DMS153 (cell line): ENCODE data around the gene RNU1-3.
"Not testable (repeated sequence)": the region's sequence is repeated elsewhere in the genome, so short reads cannot be mapped to it uniquely, and the experiment has no call there.

Experiments
- DNase-seq: peaks from one replicate; lab custom pipeline; 2025; lab: John Stamatoyannopoulos, UW

Gene RNU1-3

GRCh38 chr1:16693449-16694307, 26.9 kb upstream of the RNU1-3 start:
- not testable (repeated sequence) for DNase-seq

- DNase-seq = not testable (repeated sequence)
Measured at GRCh38 chr1:16692717-16693448, 26.1 kb upstream of the RNU1-3 start.

GRCh38 chr1:16692283-16692682, 25.5 kb upstream of the RNU1-3 start:
- not testable (repeated sequence) for DNase-seq

GRCh38 chr1:16690971-16691682, 24.4 kb upstream of the RNU1-3 start:
- DNase-seq = not testable (repeated sequence)

- not testable (repeated sequence) for DNase-seq
Measured at GRCh38 chr1:16687132-16687800, 20.5 kb upstream of the RNU1-3 start.

GRCh38 chr1:16685445-16686371, 19.0 kb upstream of the RNU1-3 start:
- not testable (repeated sequence) for DNase-seq

GRCh38 chr1:16684738-16685337, 18.1 kb upstream of the RNU1-3 start:
- not testable (repeated sequence) for DNase-seq

GRCh38 chr1:16684152-16684551, 17.4 kb upstream of the RNU1-3 start:
- DNase-seq = not testable (repeated sequence)

- not testable (repeated sequence) for DNase-seq
Measured at GRCh38 chr1:16682803-16683202, 16.1 kb upstream of the RNU1-3 start.

GRCh38 chr1:16680366-16680765, 13.6 kb upstream of the RNU1-3 start:
- not testable (repeated sequence) for DNase-seq

- DNase-seq = peak; percentile 32
Measured at GRCh38 chr1:16677552-16678431, 11.0 kb upstream of the RNU1-3 start.

GRCh38 chr1:16676661-16677523, 10.1 kb upstream of the RNU1-3 start:
- DNase-seq = not testable (repeated sequence)

GRCh38 chr1:16675118-16675510, 8.4 kb upstream of the RNU1-3 start:
- DNase-seq = not testable (repeated sequence)

- DNase-seq = not testable (repeated sequence)
Measured at GRCh38 chr1:16673976-16674375, 7.2 kb upstream of the RNU1-3 start.

GRCh38 chr1:16665836-16666235, 912 bp downstream of the RNU1-3 start:
- not testable (repeated sequence) for DNase-seq

- DNase-seq = not testable (repeated sequence)
Measured at GRCh38 chr1:16658234-16658633, 8.5 kb downstream of the RNU1-3 start.

GRCh38 chr1:16656981-16657683, 9.6 kb downstream of the RNU1-3 start:
- not testable (repeated sequence) for DNase-seq
